GM20000 (cell line): Measurements from ENCODE around the gene DDX10.

Experiments
- DNase-seq: peaks from one replicate; pipeline ENCODE4 v3.0.0; 2012; ENCODE audit warnings: low spot score
- TF ChIP-seq, protein P1 (sequence below): IDR thresholded peaks from 2 replicates; pipeline ENCODE4 v1.5.1; 2012; ENCODE audit warnings: mild to moderate bottlenecking, control low read depth; ENCODE audit errors: extremely low read depth, missing control alignments

The DDX10 gene

DNA sequence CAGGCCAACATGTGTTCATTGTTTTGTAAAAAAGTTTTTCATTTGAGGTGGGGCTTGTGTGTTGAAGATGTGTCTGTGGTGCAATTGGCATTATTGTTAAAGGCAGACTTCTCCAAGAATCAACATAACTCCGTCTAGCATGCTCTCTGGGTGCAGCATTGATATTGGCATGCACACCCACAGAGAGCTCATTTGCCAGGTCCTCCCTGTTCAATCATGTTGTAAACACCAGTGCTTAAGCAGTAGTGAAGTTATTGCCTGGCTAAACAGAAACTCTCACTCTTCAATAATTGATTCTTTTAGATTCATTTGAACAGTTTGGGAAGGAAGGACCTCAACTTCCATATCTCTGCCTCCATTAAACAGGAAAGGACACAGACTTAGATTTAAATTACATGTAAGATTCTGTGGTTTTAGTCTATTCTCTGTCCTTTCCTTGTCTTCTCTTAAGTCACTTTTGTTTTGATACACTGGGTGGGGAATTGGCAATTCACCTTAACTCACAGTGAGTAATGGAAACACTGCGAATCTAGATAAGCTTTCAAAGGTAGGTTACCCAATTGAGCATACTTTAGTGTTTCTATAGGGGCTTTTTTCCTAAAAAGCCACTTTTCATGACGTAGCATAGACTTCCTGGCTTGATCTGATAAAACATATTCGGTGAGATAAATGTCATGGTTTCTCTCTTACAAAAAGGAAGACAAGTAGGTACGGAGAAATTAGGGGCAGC lies 40.5 kb upstream of the DDX10 start:
- TF ChIP-seq, protein P1, sequence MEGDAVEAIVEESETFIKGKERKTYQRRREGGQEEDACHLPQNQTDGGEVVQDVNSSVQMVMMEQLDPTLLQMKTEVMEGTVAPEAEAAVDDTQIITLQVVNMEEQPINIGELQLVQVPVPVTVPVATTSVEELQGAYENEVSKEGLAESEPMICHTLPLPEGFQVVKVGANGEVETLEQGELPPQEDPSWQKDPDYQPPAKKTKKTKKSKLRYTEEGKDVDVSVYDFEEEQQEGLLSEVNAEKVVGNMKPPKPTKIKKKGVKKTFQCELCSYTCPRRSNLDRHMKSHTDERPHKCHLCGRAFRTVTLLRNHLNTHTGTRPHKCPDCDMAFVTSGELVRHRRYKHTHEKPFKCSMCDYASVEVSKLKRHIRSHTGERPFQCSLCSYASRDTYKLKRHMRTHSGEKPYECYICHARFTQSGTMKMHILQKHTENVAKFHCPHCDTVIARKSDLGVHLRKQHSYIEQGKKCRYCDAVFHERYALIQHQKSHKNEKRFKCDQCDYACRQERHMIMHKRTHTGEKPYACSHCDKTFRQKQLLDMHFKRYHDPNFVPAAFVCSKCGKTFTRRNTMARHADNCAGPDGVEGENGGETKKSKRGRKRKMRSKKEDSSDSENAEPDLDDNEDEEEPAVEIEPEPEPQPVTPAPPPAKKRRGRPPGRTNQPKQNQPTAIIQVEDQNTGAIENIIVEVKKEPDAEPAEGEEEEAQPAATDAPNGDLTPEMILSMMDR, result no peak
- no peak for DNase-seq

DNA sequence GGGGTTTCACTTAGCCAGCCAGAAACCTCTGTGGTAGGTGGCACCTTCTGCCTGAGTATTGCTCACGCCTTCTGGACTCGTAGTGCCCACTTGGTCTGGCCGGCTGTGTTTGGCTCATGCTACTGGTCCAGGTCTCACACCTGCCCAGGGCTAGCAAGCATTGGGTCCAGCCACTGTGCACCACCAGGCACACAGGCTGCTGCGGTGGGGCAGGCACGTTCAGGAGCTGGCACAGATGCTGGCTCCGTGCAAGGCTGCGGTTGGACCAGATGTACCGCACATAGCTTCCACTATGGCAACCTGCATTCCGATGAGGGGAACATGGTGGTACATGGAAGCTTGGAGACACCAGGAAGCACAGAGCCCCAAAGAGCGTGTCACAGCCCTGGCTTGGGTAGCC lies 36.5 kb upstream of the DDX10 start:
- no peak for DNase-seq
- TF ChIP-seq, protein P1, result no peak

DNA sequence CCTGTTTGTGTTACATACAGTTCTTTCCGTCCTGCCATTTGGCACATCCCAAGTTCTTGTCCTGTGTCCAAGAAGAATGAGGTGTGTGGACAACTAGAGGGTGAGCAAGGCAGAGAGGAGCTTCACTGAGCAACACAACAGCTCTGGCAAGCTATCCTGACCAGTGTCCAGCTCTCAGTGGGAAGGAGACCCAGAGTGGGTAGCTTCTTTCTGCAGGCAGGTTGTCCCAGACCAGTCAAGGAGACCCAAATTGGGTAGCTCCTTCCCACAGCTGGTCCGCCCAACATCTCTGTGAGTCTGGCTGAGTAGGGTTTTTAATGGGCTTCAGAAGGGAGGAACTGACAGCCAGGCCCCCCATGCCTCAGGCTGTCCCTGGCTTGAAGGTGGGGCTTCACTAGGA lies 36.1 kb upstream of the DDX10 start:
- no peak for DNase-seq
- TF ChIP-seq, protein P1, result no peak

DNA sequence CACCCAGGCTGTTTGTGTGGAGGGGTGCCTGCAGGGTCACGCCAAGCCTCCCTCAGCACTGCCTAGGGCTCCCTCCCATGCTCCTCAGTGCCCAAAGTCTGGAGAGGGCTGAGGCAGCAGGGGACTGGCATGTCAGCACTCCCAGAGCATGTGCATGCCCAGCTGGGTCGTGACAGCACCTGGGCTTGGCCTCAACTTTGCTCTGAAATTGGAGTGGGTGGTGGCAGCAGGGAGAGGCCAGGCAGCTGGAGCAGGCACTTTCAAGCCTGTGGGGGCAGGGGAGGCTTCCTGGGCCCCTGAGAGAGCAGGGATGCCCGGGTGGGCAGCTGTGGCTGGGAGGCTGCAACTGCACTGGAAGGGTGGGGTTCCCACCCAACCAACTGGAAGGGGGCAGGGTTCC lies 35.6 kb upstream of the DDX10 start:
- DNase-seq, result no peak
- TF ChIP-seq, protein P1, result no peak

DNA sequence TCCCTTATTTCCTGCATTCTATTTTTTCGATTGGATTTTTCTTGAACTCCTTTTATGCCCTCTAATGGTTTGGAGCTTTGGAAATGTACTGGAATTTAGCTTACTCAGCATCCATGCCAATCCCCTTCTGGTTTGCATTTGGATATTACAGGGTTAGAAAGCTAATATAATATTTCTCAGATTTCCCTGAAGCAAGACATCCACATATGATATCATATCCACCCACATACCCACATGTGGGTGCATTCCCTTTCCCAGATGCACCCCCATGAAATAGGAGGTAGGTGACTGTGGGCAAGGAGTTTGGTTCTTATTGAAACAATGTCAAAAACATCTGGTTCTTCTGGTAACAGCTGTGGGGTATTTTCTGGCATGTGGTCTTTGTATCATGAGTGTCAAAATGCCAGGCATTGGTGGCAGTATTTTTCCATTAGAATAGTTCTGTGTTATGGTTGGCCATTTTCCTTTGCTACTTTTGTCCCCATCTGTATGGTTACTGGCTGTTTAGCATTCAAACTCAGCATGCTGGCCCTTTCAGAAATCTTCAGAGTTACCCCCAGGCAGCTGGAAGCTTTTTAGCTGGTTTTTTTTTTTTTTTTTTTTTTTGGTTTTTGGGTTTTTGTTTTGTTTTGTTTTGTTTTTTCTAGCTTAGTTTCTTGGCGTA lies 32.7 kb upstream of the DDX10 start:
- TF ChIP-seq, protein P1, result no peak
- DNase-seq, result no peak

DNA sequence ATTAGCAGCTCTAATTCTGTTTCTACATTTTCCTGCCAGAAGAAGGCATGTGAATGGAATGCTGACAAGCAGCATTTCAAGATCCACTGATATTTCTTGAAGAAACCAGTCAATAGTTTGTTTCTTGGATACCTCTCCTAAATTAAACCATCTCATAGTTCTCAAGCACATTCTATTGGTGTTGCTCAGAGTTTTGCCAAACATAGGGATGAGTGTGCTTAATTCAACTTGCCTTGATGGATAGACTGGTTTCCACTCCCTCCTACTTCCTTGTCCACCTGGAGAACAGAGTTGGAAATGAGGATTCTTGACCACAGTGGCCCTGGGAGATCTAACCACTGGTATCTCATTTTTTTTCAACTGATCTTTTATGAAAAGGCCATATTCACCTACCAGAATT lies 29.8 kb upstream of the DDX10 start:
- TF ChIP-seq, protein P1, result no peak
- no peak for DNase-seq

DNA sequence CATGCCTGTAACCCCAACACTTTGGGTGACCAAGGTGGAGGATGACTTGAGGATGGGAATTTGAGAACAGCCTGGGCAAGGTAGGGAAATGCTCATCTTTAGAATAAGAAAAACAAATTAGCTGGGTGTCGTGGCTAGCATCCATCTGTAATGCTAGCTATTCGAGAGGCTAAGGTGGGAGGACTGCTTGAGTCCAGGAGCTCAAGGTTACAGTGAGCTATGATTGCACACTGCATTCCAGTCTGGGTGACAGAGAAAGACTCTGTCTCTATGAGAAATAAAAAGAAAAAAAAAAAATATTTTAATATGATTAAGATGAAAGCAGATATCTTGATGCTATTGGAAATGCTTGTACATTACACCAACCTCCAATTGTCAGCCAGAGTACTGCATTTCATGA lies 28.6 kb upstream of the DDX10 start:
- TF ChIP-seq, protein P1, result no peak
- no peak for DNase-seq
